Endothelial cell of umbilical vein (primary cell): ENCODE results near the gene LPAR1. TPM values are rescaled to one million over a fixed set of nuclear protein-coding genes. Genes with fewer than 3 reads are reported as not detected.

Source experiments
- BruUV-seq: library from RNA; stranded (reverse); fragments of 400-500 nt; replicated peaks from 2 replicates; lab custom pipeline; 2021; lab: Mats Ljungman, UMichigan
- CTCF ChIA-PET: fragments of 300-600, 350-600 bp; sonication (Branson Sonifier 250); formaldehyde crosslinking; loops from one replicate; lab custom pipeline; 2021; ENCODE audit warnings: antibody characterized with exemption, inconsistent platforms; lab: Charles Lee
- POLR2A ChIA-PET: fragments of 300-600, 350-600 bp; sonication (Branson Sonifier 250); formaldehyde crosslinking; loops from one replicate; lab custom pipeline; 2021; ENCODE audit warnings: antibody characterized with exemption, inconsistent platforms; lab: Charles Lee
- DNase-seq: peaks from one replicate; pipeline ENCODE4 v3.0.0-alpha.2; 2011; ENCODE audit warnings: low read depth, low spot score
- FAIRE-seq: peaks from 2 replicates; lab custom pipeline; 2011; peaks lifted over from hg19 to GRCh38; lab: Jason Lieb, UNC
- H2AFZ ChIP-seq: 2 replicates; pipeline ENCODE4 v1.6.0; 2012; ENCODE audit warnings: low read depth, low read length, control low read depth, inconsistent platforms
- H3K27ac ChIP-seq: 2 replicates; pipeline ENCODE4 v1.5.1; 2011; ENCODE audit warnings: low read depth, mild to moderate bottlenecking, control low read depth, low read length, moderate library complexity; ENCODE audit not compliant: insufficient read depth
- H3K27me3 ChIP-seq, 2 experiments: 2 replicates each; pipeline versions ENCODE4 v1.6.0 to v1.6.1; 2011; ENCODE audit warnings: low read length in 2 of 2, mixed read lengths in 1 of 2; ENCODE audit not compliant: control insufficient read depth in 2 of 2, insufficient read depth in 2 of 2
- H3K36me3 ChIP-seq, 2 experiments: 2 replicates in 1 of 2; 3 replicates in 1 of 2; pipeline ENCODE4 v1.5.1; 2011; ENCODE audit warnings: low read length in 2 of 2, mild to moderate bottlenecking in 1 of 2, moderate library complexity in 1 of 2; ENCODE audit not compliant: control insufficient read depth in 2 of 2, insufficient read depth in 2 of 2; ENCODE audit errors: extremely low read depth in 1 of 2
- H3K4me1 ChIP-seq: 3 replicates; pipeline ENCODE4 v1.5.1; 2011; ENCODE audit warnings: mild to moderate bottlenecking, low read length; ENCODE audit not compliant: control insufficient read depth, insufficient read depth; ENCODE audit errors: extremely low read depth
- H3K4me2 ChIP-seq: 2 replicates; pipeline ENCODE4 v1.6.1; 2011; ENCODE audit warnings: low read length, control low read depth, mixed read lengths; ENCODE audit not compliant: insufficient read depth
- H3K4me3 ChIP-seq, 3 experiments: fragments of 200-600 bp in 1 of 3; sonication (generic), shearing (Covaris generic) in 1 of 3; replicated peaks in 1 of 3; 2 replicates each; pipeline ENCODE4 v1.5.1; 2011 to 2016; ENCODE audit warnings: control low read depth in 3 of 3, low read length in 3 of 3, mild to moderate bottlenecking in 2 of 3, inconsistent platforms in 1 of 3, low read depth in 1 of 3, moderate library complexity in 1 of 3; ENCODE audit not compliant: insufficient read depth in 1 of 3
- H3K79me2 ChIP-seq: 2 replicates; pipeline ENCODE4 v1.6.0; 2012; ENCODE audit warnings: low read length, inconsistent platforms; ENCODE audit not compliant: control insufficient read depth, insufficient read depth
- H3K9ac ChIP-seq: replicated peaks from 2 replicates; pipeline ENCODE3; 2011; ENCODE audit warnings: low read length, control low read depth; ENCODE audit not compliant: insufficient read depth; ENCODE audit errors: extremely low read depth
- H3K9me1 ChIP-seq: replicated peaks from 3 replicates; pipeline ENCODE4 v1.6.0; 2011; ENCODE audit warnings: mild to moderate bottlenecking, low read length; ENCODE audit not compliant: control insufficient read depth, insufficient read depth; ENCODE audit errors: extremely low read depth
- H3K9me3 ChIP-seq: replicated peaks from 2 replicates; pipeline ENCODE4 v1.5.1; 2012; ENCODE audit warnings: low read length, inconsistent platforms; ENCODE audit not compliant: control insufficient read depth, insufficient read depth
- H4K20me1 ChIP-seq: replicated peaks from 2 replicates; pipeline ENCODE3; 2011; ENCODE audit warnings: mild to moderate bottlenecking, low read length; ENCODE audit not compliant: control insufficient read depth, insufficient read depth; ENCODE audit errors: extremely low read depth
- EZH2 ChIP-seq: IDR thresholded peaks from 2 replicates; pipeline ENCODE4 v1.6.1; 2012; ENCODE audit warnings: borderline replicate concordance, low read depth, mild to moderate bottlenecking, moderate library complexity, low read length, inconsistent platforms; ENCODE audit not compliant: severe bottlenecking
- FOS ChIP-seq: IDR thresholded peaks from 2 replicates; pipeline ENCODE4 v1.6.1; 2011; ENCODE audit warnings: mild to moderate bottlenecking, low read length, moderate library complexity, borderline replicate concordance; ENCODE audit not compliant: insufficient read depth
- GATA2 ChIP-seq: IDR thresholded peaks from 2 replicates; pipeline ENCODE4 v1.7.0; 2011; ENCODE audit warnings: low read depth, mild to moderate bottlenecking, moderate library complexity, mixed read lengths, low read length; ENCODE audit not compliant: insufficient read length, insufficient read depth
- JUN ChIP-seq: IDR thresholded peaks from 2 replicates; pipeline ENCODE4 v1.6.1; 2011; ENCODE audit warnings: borderline replicate concordance, low read depth; ENCODE audit not compliant: insufficient read length, insufficient read depth
- MYC ChIP-seq: IDR thresholded peaks from one replicate; pipeline ENCODE4 v1.6.1; 2011; ENCODE audit warnings: mild to moderate bottlenecking, low read depth, low read length
- POLR2A ChIP-seq: IDR thresholded peaks from 2 replicates; pipeline ENCODE4 v1.6.1; 2012; ENCODE audit warnings: low read depth, mild to moderate bottlenecking, control low read depth, low read length
- POLR2AphosphoS5 ChIP-seq: IDR thresholded peaks from 2 replicates; pipeline ENCODE4 v1.6.1; 2012; ENCODE audit warnings: low read depth, mild to moderate bottlenecking, control low read depth, low read length, moderate library complexity; ENCODE audit not compliant: insufficient read depth
- dilution Hi-C: fragments of 300-500 bp; cut with MboI; formaldehyde crosslinking; loops from one replicate; pipeline ENCODE4 v1.15.0; 2019; ENCODE audit warnings: low sequenced_read_pairs; ENCODE audit not compliant: extremely low pct_ligation_motif_present
- intact Hi-C: fragments of 100-400 bp; cut with micrococcal nuclease; formaldehyde crosslinking; loops from one replicate; pipeline ENCODE4 v1.10.0; 2022
- polyA plus RNA-seq, 4 experiments: library from polyadenylated mRNA; depleted of rRNA in 3 of 4; stranded (reverse) in 3 of 4; unstranded in 1 of 4; fragments of >200 nt; gene quantifications; 2 replicates each; pipeline versions ENCODE4 v1.2.1 to v1.2.3, GENCODE V29; 2011 to 2012; ENCODE audit warnings: missing spikeins in 1 of 4
- total RNA-seq: library from RNA; stranded (reverse); gene quantifications from 2 replicates; pipeline ENCODE4 v1.2.3, GENCODE V29; 2021
- TF ChIP-seq, protein P1 (sequence below): IDR thresholded peaks from 2 replicates; pipeline ENCODE4 v1.6.1; 2011; ENCODE audit not compliant: insufficient read depth, insufficient read length
- TF ChIP-seq, protein P2 (sequence below), 2 donors: IDR thresholded peaks; 1 replicate in 1 of 2; 2 replicates in 1 of 2; pipeline ENCODE4 v1.5.1; 2011; ENCODE audit warnings: low read length in 2 of 2, mild to moderate bottlenecking in 2 of 2, moderate library complexity in 2 of 2, control low read depth in 1 of 2, inconsistent platforms in 1 of 2, low read depth in 1 of 2; ENCODE audit not compliant: insufficient read depth in 1 of 2; ENCODE audit errors: extremely low read depth in 1 of 2

The LPAR1 gene
- total and polyA plus RNA-seq, 2 donors (not counting 3 experiments of a cell fraction or from before 2014, with no cell fraction given): 0.88 to 3.0 TPM

- Histone ChIP-seq H3K9me3 (no peaks in the 10 kb centered on the region), H2AFZ (no peak overlapping the region), H3K4me2 (no peak overlapping the region), H3K4me3 (no peak overlapping the region), H3K36me3 (no peaks in the 10 kb centered on the region), H3K9me1 (no peaks in the 10 kb centered on the region), H3K27me3 (peaks cover 0 to 4% of the 10 kb centered on the region in 2 experiments), H3K79me2 (no peaks in the 10 kb centered on the region), H4K20me1 (no peaks in the 10 kb centered on the region), H3K9ac (no peak overlapping the region), H3K4me1 (no peaks in the 10 kb centered on the region), H3K27ac (no peak overlapping the region)
- CTCF ChIA-PET: no interaction called here
- TF ChIP-seq MYC (no peak), POLR2A (no peak), POLR2AphosphoS5 (no peak), JUN (no peak), FOS (no peak), EZH2 (no peak), GATA2 (no peak)
- TF ChIP-seq, protein P1, sequence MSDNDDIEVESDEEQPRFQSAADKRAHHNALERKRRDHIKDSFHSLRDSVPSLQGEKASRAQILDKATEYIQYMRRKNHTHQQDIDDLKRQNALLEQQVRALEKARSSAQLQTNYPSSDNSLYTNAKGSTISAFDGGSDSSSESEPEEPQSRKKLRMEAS: no peak
- TF ChIP-seq, protein P2, sequence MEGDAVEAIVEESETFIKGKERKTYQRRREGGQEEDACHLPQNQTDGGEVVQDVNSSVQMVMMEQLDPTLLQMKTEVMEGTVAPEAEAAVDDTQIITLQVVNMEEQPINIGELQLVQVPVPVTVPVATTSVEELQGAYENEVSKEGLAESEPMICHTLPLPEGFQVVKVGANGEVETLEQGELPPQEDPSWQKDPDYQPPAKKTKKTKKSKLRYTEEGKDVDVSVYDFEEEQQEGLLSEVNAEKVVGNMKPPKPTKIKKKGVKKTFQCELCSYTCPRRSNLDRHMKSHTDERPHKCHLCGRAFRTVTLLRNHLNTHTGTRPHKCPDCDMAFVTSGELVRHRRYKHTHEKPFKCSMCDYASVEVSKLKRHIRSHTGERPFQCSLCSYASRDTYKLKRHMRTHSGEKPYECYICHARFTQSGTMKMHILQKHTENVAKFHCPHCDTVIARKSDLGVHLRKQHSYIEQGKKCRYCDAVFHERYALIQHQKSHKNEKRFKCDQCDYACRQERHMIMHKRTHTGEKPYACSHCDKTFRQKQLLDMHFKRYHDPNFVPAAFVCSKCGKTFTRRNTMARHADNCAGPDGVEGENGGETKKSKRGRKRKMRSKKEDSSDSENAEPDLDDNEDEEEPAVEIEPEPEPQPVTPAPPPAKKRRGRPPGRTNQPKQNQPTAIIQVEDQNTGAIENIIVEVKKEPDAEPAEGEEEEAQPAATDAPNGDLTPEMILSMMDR (IDR thresholded peaks at IDR 0.05; ENCODE audit: extremely low read depth in 1 of 2, insufficient read depth in 1 of 2, low read depth in 1 of 2, low read length in 2 of 2): no peak
- dilution Hi-C loops (no loop called here), intact Hi-C loops (no loop called here)
- FAIRE-seq (no peak), DNase-seq (no peak)
- BruUV-seq: no TSS peak
- POLR2A ChIA-PET: no interaction called here
Observed at GRCh38 chr9:111066468-111066867, 28.2 kb upstream of the LPAR1 start.
